ENCODE data around the gene C14orf180.

DNA sequence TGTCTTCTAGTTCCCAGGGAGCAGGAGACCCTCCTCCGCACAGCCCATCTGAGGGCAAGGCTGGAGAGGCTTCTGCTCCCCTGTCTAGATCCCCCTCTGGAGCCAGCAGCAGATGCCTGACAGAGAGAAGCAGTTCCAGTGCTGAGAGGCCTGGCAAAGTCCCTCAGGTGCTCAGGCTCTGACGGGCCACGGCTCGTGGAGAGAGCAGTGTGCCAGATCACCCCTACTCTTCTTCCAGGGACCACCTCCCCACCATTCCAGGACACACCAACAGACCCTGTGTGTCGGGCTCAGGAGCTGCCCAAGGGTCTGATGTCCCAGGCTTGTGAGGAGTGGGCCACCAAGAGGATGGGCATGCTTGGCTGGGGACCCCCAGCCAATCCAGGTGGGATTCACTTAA lies 22.5 kb upstream of the C14orf180 start:
- TF ChIP-seq, protein P1, sequence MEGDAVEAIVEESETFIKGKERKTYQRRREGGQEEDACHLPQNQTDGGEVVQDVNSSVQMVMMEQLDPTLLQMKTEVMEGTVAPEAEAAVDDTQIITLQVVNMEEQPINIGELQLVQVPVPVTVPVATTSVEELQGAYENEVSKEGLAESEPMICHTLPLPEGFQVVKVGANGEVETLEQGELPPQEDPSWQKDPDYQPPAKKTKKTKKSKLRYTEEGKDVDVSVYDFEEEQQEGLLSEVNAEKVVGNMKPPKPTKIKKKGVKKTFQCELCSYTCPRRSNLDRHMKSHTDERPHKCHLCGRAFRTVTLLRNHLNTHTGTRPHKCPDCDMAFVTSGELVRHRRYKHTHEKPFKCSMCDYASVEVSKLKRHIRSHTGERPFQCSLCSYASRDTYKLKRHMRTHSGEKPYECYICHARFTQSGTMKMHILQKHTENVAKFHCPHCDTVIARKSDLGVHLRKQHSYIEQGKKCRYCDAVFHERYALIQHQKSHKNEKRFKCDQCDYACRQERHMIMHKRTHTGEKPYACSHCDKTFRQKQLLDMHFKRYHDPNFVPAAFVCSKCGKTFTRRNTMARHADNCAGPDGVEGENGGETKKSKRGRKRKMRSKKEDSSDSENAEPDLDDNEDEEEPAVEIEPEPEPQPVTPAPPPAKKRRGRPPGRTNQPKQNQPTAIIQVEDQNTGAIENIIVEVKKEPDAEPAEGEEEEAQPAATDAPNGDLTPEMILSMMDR (conservative IDR thresholded peaks at IDR 0.05 in 1 of 2, IDR thresholded peaks at IDR 0.05 in 1 of 2; ENCODE audit: extremely low read depth in 1 of 2, insufficient read depth in 1 of 2, low read depth in 1 of 2, low read length in 2 of 2): no peak
- TF ChIP-seq EZH2 (IDR thresholded peaks at IDR 0.05; ENCODE audit: borderline replicate concordance, low read length): no peak
